Smooth muscle cell (in vitro differentiated cells): ENCODE measurements around the gene RPP25L. TPM values are rescaled to one million over a fixed set of nuclear protein-coding genes. Genes with fewer than 3 reads are reported as not detected.
A peak's percentile ranks its signal among the peaks of the same experiment; 100 is the strongest.

Source experiments
- DNase-seq: peaks from one replicate; lab custom pipeline; 2025; ENCODE audit not compliant: unreplicated experiment; lab: John Stamatoyannopoulos, UW
- H2AFZ ChIP-seq: fragments of 200-600 bp; sonication (generic); 2 replicates; pipeline ENCODE4 v1.6.0; 2016; ENCODE audit warnings: antibody characterized with exemption, low read depth, mild to moderate bottlenecking
- H3F3A ChIP-seq: fragments of 200-600 bp; sonication (generic); 2 replicates; pipeline ENCODE4 v1.6.0; 2017; ENCODE audit warnings: antibody characterized with exemption, low read depth
- H3K27ac ChIP-seq: fragments of 200-600 bp; sonication (generic); 2 replicates; pipeline ENCODE4 v1.5.1; 2016; ENCODE audit warnings: low read depth, mild to moderate bottlenecking
- H3K27me3 ChIP-seq: fragments of 200-600 bp; sonication (generic); 2 replicates; pipeline ENCODE4 v1.6.1; 2016; ENCODE audit warnings: low read depth, mild to moderate bottlenecking
- H3K36me3 ChIP-seq: fragments of 200-600 bp; sonication (generic); 2 replicates; pipeline ENCODE4 v1.5.1; 2016; ENCODE audit warnings: low read depth
- H3K4me1 ChIP-seq: fragments of 200-600 bp; sonication (generic); 2 replicates; pipeline ENCODE4 v1.5.1; 2016; ENCODE audit warnings: low read depth
- H3K4me2 ChIP-seq: fragments of 200-600 bp; sonication (generic); 2 replicates; pipeline ENCODE4 v1.6.0; 2016; ENCODE audit warnings: mild to moderate bottlenecking
- H3K4me3 ChIP-seq: fragments of 200-600 bp; sonication (generic); 2 replicates; pipeline ENCODE4 v1.5.1; 2016; ENCODE audit warnings: mild to moderate bottlenecking
- H3K79me2 ChIP-seq: fragments of 200-600 bp; sonication (generic); 2 replicates; pipeline ENCODE4 v1.6.0; 2016; ENCODE audit warnings: low read depth, mild to moderate bottlenecking
- H3K9ac ChIP-seq: fragments of 200-600 bp; sonication (generic); 2 replicates; pipeline ENCODE4 v1.6.0; 2016; ENCODE audit warnings: low read depth
- H3K9me3 ChIP-seq: fragments of 200-600 bp; sonication (generic); replicated peaks from 2 replicates; pipeline ENCODE4 v1.5.1; 2016; ENCODE audit warnings: low read depth
- H4K20me1 ChIP-seq: fragments of 200-600 bp; sonication (generic); 2 replicates; pipeline ENCODE4 v1.6.0; 2016; ENCODE audit warnings: low read depth
- WGBS: methylation state at CpG from one replicate; pipeline ENCODE4 v1.1.7; 2016; ENCODE audit warnings: low lambda C conversion rate; 5-methylcytosine and 5-hydroxymethylcytosine counted together
- polyA plus RNA-seq: library from polyadenylated mRNA; unstranded; fragments of >200 nt; fragmentation: Nextera tagmentation; extraction: Ambion mirVana; gene quantifications from 2 replicates; pipeline ENCODE4 v1.2.1, GENCODE V29; 2016
- total RNA-seq: library from RNA; depleted of rRNA; stranded (reverse); fragments of >200 nt; gene quantifications from 2 replicates; pipeline ENCODE4 v1.2.3, GENCODE V29; 2014
- TF ChIP-seq, protein P1 (sequence below): fragments of 200-600 bp; sonication (generic); IDR thresholded peaks from 2 replicates; pipeline ENCODE4 v1.5.1; 2017; ENCODE audit warnings: borderline replicate concordance, mild to moderate bottlenecking, antibody characterized with exemption; ENCODE audit not compliant: insufficient read depth, poor library complexity, severe bottlenecking

The RPP25L gene
- total and polyA plus RNA-seq, 2 experiments from 2014 or later, result 10.9 to 27.5 TPM

GRCh38 chr9:34588671-34589635, 22.9 kb downstream of the RPP25L start:
- Histone ChIP-seq H3K27me3 (peaks cover 31% of the 10 kb centered on the region), H3K27ac (no peak overlapping the region), H2AFZ (peak overlapping the region; percentile 43), H3K4me1 (peaks cover 13% of the 10 kb centered on the region), H3F3A (peaks cover 7% of the 10 kb centered on the region), H4K20me1 (no peaks in the 10 kb centered on the region), H3K4me3 (peak overlapping the region; percentile 64), H3K4me2 (peak overlapping the region; percentile 92), H3K9me3 (no peaks in the 10 kb centered on the region), H3K9ac (no peak overlapping the region), H3K79me2 (peaks cover 45% of the 10 kb centered on the region), H3K36me3 (no peaks in the 10 kb centered on the region)
- DNase-seq, result no peak
- WGBS, result 4% methylated on average over 49 of the region's 86 CpGs
- TF ChIP-seq, protein P1, sequence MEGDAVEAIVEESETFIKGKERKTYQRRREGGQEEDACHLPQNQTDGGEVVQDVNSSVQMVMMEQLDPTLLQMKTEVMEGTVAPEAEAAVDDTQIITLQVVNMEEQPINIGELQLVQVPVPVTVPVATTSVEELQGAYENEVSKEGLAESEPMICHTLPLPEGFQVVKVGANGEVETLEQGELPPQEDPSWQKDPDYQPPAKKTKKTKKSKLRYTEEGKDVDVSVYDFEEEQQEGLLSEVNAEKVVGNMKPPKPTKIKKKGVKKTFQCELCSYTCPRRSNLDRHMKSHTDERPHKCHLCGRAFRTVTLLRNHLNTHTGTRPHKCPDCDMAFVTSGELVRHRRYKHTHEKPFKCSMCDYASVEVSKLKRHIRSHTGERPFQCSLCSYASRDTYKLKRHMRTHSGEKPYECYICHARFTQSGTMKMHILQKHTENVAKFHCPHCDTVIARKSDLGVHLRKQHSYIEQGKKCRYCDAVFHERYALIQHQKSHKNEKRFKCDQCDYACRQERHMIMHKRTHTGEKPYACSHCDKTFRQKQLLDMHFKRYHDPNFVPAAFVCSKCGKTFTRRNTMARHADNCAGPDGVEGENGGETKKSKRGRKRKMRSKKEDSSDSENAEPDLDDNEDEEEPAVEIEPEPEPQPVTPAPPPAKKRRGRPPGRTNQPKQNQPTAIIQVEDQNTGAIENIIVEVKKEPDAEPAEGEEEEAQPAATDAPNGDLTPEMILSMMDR, result no peak

DNA sequence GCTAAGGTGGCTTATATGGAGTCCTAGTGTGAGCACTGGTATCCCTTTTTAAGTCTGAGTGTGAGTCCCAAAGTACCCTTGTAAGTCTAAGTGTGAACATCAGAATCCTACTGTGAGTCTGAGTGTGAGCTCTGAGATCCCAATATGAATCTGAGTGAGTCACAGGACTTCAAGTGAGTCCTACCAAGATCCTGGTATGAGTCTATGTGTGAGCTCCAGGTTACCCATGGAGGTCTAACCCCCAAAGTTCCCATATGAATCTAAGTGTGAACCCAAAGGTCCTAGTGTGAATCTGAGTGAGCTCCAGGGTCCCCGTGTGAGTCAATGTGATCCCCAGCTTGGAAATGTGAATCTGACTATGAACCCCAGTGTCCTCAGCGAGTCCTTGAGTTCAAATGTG, 24.6 kb downstream of the RPP25L start:
- H3K4me1 ChIP-seq, result peaks cover 13% of the 10 kb centered on the region
- WGBS, result 78% methylated on average over 2 of the region's 2 CpGs

DNA sequence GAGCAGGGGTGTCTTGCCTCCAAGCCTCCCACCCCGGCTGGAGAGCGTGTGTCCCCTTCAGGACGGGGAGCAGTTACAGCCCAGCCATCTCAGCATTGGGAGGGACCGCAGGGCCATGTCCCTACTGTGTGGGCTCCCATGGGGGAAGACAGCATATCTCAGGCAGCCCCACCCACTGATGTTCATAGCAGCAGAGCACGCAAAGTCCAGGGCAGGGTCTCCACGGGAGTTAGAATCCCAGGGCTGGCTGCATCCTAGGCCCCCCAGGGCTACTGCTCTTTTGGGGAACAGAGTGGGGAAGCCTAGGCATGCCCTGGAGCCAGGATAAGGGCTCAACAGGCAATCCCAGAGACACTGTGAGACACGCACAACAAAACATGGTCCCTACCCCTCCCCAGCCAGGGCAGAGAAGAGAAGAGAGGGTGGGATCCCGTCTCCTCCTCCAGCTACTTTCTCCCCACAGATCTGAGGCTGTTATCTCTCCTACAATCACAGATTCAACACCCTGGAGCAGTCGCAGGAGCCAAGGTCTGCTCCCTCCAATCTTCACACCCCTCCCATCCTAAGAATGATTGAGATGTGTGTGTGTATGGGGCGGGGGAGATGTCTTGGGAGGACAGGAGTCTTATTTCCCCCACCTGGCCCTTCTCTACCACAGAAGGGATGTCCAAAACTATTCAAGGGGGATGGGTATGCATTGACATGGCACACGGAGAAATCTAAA, 25.8 kb downstream of the RPP25L start:
- no peak for DNase-seq
- Histone ChIP-seq H3K4me1 (peaks cover 14% of the 10 kb centered on the region), H3K79me2 (peaks cover 69% of the 10 kb centered on the region), H4K20me1 (no peaks in the 10 kb centered on the region), H3K4me2 (no peak overlapping the region), H3K27me3 (peaks cover 11% of the 10 kb centered on the region), H2AFZ (no peak overlapping the region), H3K9me3 (no peaks in the 10 kb centered on the region), H3F3A (peaks cover 7% of the 10 kb centered on the region), H3K9ac (no peak overlapping the region), H3K36me3 (no peaks in the 10 kb centered on the region), H3K4me3 (no peak overlapping the region), H3K27ac (no peak overlapping the region)
- TF ChIP-seq, protein P1, result no peak
- 37% methylated on average over 11 of the region's 11 CpGs for WGBS

More for the DNA sequence above, 24.6 kb downstream of the RPP25L start:
- Histone ChIP-seq H3K9me3 (no peaks in the 10 kb centered on the region), H3K36me3 (no peaks in the 10 kb centered on the region), H3K4me2 (no peak overlapping the region), H3K79me2 (peaks cover 62% of the 10 kb centered on the region), H3K9ac (no peak overlapping the region), H3K27me3 (peaks cover 16% of the 10 kb centered on the region), H3F3A (peaks cover 7% of the 10 kb centered on the region), H3K27ac (no peak overlapping the region), H4K20me1 (no peaks in the 10 kb centered on the region), H2AFZ (no peak overlapping the region), H3K4me3 (no peak overlapping the region)
- TF ChIP-seq, protein P1, result no peak
- no peak for DNase-seq
